ENCODE data around the gene WNT2B.

GRCh38 chr1:112472142-112472541 lies 36.6 kb upstream of the WNT2B start:
- TF ChIP-seq CTCF (IDR thresholded peaks at IDR 0.05; ENCODE audit: insufficient read depth, low read depth, low read length) (no peak), EZH2 (IDR thresholded peaks at IDR 0.05; ENCODE audit: insufficient read depth, low read length) (no peak)

Measured in astrocyte (in vitro differentiated cells and primary cell).